HG03442 (cell line): ENCODE results near the gene STH.

Source experiments
- ATAC-seq: cut with Tn5 transposase; IDR thresholded peaks from one replicate; pipeline ENCODE4 v1.9.1; 2021; ENCODE audit warnings: mild to moderate bottlenecking, moderate library complexity; ENCODE audit not compliant: unreplicated experiment

Gene STH

GRCh38 chr17:46025060-46025459 lies 26.0 kb downstream of the STH start:
- no peak for ATAC-seq

- no peak for ATAC-seq
Observed at GRCh38 chr17:46025510-46026165, 26.6 kb downstream of the STH start.

DNA sequence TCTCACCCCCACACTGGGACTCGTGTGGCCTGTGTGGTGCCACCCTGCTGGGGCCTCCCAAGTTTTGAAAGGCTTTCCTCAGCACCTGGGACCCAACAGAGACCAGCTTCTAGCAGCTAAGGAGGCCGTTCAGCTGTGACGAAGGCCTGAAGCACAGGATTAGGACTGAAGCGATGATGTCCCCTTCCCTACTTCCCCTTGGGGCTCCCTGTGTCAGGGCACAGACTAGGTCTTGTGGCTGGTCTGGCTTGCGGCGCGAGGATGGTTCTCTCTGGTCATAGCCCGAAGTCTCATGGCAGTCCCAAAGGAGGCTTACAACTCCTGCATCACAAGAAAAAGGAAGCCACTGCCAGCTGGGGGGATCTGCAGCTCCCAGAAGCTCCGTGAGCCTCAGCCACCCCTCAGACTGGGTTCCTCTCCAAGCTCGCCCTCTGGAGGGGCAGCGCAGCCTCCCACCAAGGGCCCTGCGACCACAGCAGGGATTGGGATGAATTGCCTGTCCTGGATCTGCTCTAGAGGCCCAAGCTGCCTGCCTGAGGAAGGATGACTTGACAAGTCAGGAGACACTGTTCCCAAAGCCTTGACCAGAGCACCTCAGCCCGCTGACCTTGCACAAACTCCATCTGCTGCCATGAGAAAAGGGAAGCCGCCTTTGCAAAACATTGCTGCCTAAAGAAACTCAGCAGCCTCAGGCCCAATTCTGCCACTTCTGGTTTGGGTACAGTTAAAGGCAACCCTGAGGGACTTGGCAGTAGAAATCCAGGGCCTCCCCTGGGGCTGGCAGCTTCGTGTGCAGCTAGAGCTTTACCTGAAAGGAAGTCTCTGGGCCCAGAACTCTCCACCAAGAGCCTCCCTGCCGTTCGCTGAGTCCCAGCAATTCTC lies 27.4 kb downstream of the STH start:
- no peak for ATAC-seq

DNA sequence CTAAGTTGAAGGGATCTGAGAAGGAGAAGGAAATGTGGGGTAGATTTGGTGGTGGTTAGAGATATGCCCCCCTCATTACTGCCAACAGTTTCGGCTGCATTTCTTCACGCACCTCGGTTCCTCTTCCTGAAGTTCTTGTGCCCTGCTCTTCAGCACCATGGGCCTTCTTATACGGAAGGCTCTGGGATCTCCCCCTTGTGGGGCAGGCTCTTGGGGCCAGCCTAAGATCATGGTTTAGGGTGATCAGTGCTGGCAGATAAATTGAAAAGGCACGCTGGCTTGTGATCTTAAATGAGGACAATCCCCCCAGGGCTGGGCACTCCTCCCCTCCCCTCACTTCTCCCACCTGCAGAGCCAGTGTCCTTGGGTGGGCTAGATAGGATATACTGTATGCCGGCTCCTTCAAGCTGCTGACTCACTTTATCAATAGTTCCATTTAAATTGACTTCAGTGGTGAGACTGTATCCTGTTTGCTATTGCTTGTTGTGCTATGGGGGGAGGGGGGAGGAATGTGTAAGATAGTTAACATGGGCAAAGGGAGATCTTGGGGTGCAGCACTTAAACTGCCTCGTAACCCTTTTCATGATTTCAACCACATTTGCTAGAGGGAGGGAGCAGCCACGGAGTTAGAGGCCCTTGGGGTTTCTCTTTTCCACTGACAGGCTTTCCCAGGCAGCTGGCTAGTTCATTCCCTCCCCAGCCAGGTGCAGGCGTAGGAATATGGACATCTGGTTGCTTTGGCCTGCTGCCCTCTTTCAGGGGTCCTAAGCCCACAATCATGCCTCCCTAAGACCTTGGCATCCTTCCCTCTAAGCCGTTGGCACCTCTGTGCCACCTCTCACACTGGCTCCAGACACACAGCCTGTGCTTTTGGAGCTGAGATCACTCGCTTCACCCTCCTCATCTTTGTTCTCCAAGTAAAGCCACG lies 28.3 kb downstream of the STH start:
- no peak for ATAC-seq

DNA sequence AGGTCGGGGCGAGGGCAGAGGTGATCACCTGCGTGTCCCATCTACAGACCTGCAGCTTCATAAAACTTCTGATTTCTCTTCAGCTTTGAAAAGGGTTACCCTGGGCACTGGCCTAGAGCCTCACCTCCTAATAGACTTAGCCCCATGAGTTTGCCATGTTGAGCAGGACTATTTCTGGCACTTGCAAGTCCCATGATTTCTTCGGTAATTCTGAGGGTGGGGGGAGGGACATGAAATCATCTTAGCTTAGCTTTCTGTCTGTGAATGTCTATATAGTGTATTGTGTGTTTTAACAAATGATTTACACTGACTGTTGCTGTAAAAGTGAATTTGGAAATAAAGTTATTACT lies 28.9 kb downstream of the STH start:
- ATAC-seq, result no peak

DNA sequence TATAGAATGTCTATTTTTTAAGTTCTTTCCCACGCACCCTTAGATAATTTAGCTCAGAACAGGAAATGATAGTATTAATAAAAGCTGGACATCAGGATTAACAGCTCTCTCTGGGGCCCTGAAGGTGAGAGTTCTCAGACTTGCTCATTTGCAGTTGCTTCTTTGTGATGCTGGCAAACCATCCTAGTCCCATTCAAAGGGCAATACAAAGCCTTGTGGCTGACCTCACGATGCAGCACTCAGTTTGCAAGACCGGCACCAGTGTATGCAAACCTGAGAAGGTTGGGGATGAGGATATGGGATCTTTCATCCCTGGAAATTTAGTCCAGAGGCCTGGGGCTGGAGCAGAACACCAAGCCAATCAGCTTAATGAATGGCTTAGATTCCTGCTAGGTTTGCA lies 29.3 kb downstream of the STH start:
- ATAC-seq, result no peak

- no peak for ATAC-seq
Observed at GRCh38 chr17:46028981-46029565, 30.0 kb downstream of the STH start.

DNA sequence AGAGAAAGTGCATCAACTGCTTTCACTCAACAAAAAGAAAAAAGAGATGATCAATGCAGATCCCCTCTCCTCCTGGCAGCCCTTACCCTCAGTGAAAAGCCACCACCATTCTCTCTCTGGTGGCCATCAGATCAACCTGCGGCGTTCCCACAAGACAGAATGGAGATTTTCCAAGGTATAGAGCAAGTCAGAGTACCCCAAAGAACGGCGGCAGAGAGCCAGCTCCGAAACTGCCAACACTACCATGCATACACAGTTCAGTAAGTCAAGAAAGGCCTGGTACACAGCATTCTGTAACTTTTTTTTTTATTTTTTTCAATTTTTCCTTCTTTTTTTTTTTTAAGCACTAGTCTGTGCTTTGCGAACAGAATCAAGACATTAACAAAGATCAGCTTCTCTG lies 30.6 kb downstream of the STH start:
- no peak for ATAC-seq

DNA sequence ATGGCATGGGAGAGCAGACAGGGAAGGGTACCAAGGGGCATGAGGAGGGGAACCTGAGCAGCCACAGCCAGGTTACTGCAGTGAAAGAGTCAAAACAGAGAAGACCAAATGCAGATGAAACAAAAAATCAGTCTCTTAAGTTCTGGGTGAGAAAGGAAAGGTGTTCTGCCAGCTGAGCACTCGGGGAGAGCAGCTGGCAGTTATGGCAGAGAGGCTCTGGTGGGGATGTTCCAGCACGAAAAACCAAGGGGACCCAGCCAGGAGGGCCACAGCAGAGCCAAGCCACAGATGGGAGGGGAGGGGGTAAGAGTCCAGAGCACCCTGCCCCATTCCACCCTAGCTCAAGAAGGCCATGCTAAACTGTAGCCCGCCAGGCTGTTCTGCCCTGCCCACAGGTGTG lies 31.7 kb downstream of the STH start:
- no peak for ATAC-seq

GRCh38 chr17:46031440-46031839 lies 32.4 kb downstream of the STH start:
- no peak for ATAC-seq

GRCh38 chr17:46031920-46032319 lies 32.9 kb downstream of the STH start:
- ATAC-seq, result no peak

DNA sequence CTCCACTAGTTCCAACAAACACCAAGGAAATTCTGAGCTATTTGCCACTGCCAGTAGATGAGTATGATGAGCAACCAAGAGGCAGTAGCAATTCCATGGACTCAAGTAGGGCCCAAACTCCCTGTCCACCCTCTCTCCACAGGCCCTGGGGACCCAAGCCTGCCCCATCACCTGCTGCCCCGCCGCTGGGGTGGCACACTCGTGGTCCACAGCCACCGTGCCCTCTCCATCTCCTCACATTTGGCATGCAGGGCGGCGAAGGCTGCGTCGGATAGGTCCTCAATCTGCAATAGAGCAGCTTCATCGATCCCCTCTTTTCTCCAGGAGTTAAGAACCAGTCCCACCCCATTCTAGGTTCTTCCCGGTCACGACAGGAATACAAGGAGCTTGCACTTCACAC lies 33.9 kb downstream of the STH start:
- no peak for ATAC-seq

DNA sequence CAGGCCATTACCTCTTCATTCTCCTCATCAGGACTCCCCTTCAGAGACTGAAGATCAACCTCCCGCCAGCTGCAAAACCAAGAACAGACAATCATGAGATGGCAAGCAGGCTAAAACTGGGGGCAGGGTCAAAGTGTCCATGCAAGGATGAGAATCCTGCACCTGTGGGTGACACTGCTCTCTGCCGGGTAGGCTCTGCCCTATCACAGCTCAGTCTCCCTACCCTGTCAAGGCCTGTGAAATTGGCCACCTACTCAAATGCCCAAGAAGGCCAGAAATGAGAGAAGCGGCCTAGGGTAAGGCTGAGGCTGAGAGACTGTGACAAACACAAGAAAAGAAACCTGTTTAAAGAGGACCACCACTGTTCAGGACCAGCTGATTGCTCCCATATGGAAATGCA lies 34.3 kb downstream of the STH start:
- ATAC-seq, result no peak

GRCh38 chr17:46035112-46035818 lies 36.2 kb downstream of the STH start:
- no peak for ATAC-seq

DNA sequence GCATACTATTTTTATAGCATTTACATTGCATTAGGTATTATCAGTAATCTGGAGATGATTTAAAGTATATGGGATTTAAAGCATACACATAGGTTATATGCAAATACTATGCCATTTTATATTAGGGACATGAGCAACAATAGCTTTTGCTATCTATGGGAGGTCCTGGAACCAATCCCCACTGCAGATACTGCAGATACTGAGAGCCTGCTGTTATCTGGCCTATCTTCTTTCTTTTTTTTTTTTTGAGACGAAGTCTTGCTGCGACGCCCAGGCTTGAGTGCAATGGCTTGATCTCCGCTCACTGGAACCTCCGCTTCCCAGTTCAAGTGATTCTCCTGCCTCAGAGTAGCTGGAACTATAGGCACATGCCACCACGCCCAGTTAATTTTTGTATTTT lies 37.4 kb downstream of the STH start:
- ATAC-seq, result no peak

DNA sequence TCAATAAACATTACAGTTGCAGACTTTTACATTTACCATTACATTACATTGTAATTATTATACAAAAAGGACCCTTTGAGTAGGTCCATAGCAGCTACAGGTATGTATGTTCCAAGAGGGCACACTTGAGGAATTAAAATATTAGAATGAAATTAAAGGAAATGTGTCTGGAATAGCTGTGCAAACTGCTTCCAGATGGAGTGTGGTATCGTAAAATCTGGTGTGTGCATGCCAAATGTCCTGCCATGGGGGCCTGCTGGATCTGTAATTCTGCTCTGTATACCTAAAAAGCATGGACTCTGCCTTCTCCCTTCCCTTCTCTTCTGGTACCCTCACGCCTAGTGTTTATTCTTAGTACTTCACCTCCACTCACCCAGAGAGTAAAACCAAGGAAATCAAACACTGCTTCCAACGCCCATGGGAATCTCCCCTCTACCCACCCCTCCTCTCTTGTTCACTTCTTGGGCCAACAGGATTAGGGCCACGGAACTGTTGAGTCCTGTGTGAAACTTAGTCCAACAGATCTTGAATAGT lies 38.7 kb downstream of the STH start:
- ATAC-seq, result no peak

GRCh38 chr17:46038414-46038813 lies 39.4 kb downstream of the STH start:
- no peak for ATAC-seq

DNA sequence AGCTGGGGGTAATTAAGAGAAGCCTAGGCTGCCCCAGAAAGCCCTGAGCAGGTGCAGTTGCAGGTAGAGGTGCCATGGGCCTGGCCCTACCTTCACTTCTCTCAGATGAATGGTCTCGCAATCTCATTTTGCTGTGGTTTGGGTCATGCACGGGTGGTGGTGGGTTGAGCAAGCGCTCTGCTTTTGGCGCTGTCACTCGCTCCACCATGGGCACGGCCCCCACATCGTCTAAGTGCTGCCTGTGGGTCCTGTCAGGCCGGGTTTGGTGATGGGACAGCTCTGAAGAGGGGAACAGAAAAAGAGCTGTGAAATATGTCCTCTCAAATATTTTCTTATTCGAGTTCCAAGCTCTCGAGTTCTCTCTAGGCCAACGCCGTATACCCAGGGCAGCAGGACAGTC lies 39.9 kb downstream of the STH start:
- no peak for ATAC-seq

DNA sequence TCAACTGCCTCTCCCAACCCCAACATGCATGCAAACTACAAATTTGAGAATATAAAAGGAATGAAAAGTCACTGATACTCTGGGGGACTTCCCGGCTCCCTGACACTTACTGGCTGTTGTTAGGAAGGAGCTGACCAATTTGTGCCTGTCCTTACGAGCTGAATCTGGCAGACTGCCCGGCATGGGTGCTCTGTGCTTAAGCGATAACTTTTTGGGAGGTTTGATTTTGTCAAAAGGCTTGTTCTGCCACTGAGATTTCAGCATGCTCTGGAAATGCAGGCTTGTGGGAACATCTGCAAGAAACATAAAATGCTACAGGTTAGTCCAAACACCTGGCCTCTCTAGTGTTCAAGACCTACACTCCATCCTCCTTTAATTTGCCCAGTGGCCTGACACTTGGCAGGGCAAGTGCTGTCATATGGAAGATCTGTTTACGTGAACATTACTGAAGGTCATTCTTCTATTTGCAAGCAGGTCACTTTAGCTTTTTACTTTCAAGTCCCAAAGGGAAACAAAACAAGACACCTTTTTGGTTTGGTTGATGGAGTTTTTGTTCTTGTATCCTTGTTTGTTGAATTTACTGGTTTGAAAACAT lies 40.6 kb downstream of the STH start:
- ATAC-seq, result no peak

DNA sequence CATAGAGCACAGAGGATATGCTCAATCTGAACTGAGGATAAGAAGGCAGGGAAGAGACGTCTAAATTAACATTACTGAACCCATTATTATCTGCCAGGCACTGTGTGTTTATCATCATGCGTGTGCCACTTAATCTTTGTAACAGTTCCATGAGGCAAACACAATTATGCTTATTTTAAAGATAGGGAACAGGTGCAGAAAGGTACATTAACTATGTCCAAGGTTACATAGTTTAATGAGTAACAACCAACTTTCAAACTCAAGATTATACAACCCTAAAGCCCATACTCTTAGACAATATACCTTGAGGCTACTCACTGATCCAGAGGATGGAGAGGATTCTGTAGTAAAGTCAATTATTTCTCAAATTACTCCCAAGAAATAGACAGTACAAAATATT lies 43.2 kb downstream of the STH start:
- ATAC-seq, result no peak
